ENCODE measurements around the gene ZNF256. TPM values are rescaled to one million over a fixed set of nuclear protein-coding genes. Genes with fewer than 3 reads are reported as not detected.

The ZNF256 gene
- total and polyA plus RNA-seq, 7 experiments from 2014 or later = 4.0 to 13.8 (median 9.0) TPM

GRCh38 chr19:57954996-57955395 lies 7.5 kb upstream of the ZNF256 start:
- Mint-ChIP-seq H3K4me1 (no peaks in the 10 kb centered on the region), H3K36me3 (peaks cover 2 to 43% (median 13%) of the 10 kb centered on the region in 5 donors), H3K27ac (no peak overlapping the region), H3K27me3 (peaks cover 0 to 14% (median 3%) of the 10 kb centered on the region in 5 donors), H3K4me3 (no peak overlapping the region), H3K9me3 (peaks cover 12 to 79% (median 43%) of the 10 kb centered on the region in 11 donors)
- ChIA-PET POLR2A (no interaction called here), CTCF (no interaction called here)
- Histone ChIP-seq H3K4me3 (ENCODE audit: low read length) (no peak overlapping the region), H3K36me3 (ENCODE audit: control insufficient read depth in 2 of 3, insufficient read depth in 3 of 3, low read length in 3 of 3) (no peaks in the 10 kb centered on the region), H3K9me3 (ENCODE audit: control insufficient read depth in 2 of 3, low read length in 3 of 3) (peaks cover 0 to 36% (median 0%) of the 10 kb centered on the region in 3 experiments), H3K4me1 (ENCODE audit: control insufficient read depth in 2 of 2, insufficient read depth in 2 of 2, low read length in 2 of 2) (no peaks in the 10 kb centered on the region), H3K27ac (ENCODE audit: low read depth, low read length) (no peak overlapping the region), H3K27me3 (ENCODE audit: control insufficient read depth in 2 of 2, insufficient read depth in 2 of 2, low read length in 2 of 2) (no peaks in the 10 kb centered on the region)
- ATAC-seq (no peak), DNase-seq (no peak)
- intact Hi-C loops (cut with micrococcal nuclease) = no loop called here

DNA sequence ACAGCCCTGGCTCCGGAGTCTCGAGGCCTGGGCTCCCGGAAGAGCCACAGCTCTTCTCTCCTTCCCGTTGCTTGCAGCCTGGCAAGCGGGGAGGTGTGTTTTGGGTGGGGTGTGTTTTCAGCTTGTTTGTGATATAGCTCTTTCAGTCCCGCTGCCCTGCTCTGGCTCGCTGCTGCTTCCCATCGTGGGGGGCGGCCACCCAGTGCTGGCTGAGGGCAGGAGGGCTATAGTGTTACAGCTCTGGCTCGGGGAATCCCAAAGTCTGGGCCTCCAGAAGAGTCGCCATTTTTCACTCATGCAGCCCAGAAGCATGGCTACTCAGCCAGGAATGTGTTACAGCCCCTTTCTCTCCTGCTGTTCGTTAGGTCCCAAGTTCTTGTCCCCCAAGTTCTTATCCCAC lies 2.2 kb upstream of the ZNF256 start:
- H3K36me3 ChIP-seq (ENCODE audit: control insufficient read depth in 2 of 3, insufficient read depth in 3 of 3, low read length in 3 of 3) = peaks cover 0 to 10% (median 0%) of the 10 kb centered on the region in 3 experiments
- ChIA-PET POLR2A (interaction anchor here (0.6 kb wide), 1 partner anchor 17 kb away, joined by 5 read pairs; no protein-coding TSS in a partner anchor), CTCF (no interaction called here)
- no peak overlapping the region for H3K4me3 ChIP-seq (ENCODE audit: low read length)
- Mint-ChIP-seq H3K4me1 (peaks cover 10 to 23% (median 21%) of the 10 kb centered on the region in 7 donors), H3K4me3 (peak overlapping the region in 1 of 10 donors; percentile 34), H3K36me3 (peaks cover 15 to 44% (median 21%) of the 10 kb centered on the region in 5 donors), H3K27me3 (peaks cover 0 to 12% (median 0%) of the 10 kb centered on the region in 5 donors), H3K9me3 (peaks cover 19 to 73% (median 40%) of the 10 kb centered on the region in 11 donors), H3K27ac (no peak overlapping the region)
- DNase-seq (no peak), ATAC-seq (no peak)
- intact Hi-C loops (cut with micrococcal nuclease) = loop anchor here in 1 of 2 donors (5.0 kb wide), 3 partner anchors 102 to 587 kb away; partner anchors contain the start of genes TRAPPC2B, ZNF547, ZNF587 and ZNF776
- peaks cover 0 to 35% (median 8%) of the 10 kb centered on the region in 3 experiments for H3K9me3 ChIP-seq (ENCODE audit: control insufficient read depth in 2 of 3, low read length in 3 of 3)
- no peaks in the 10 kb centered on the region for H3K27me3 ChIP-seq (ENCODE audit: control insufficient read depth in 2 of 2, insufficient read depth in 2 of 2, low read length in 2 of 2)
- H3K4me1 ChIP-seq (ENCODE audit: control insufficient read depth in 2 of 2, insufficient read depth in 2 of 2, low read length in 2 of 2) = peaks cover 6 to 9% of the 10 kb centered on the region in 2 donors
- no peak overlapping the region for H3K27ac ChIP-seq (ENCODE audit: low read depth, low read length)

DNA sequence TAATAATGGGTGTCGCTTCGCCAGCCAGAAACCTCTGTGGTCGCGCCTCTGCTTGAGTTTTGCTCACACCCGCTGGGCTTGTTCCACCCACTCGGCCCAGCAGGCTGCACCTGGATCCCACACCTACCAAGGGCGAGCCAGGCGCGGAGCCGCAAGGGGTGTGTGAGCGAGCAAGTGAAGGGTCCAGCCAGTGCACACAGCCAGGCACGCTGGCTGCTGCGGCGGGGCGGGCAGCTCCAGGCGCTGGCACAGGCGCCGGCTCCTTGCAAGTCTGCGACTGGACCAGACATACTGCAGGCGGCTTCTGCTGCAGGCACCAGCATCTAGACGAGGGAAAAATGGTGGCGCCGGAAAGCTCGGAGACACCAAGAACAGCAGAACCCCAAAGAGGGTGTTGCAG lies 1.8 kb upstream of the ZNF256 start:
- ChIA-PET POLR2A (interaction anchor here (0.6 kb wide), 1 partner anchor 17 kb away, joined by 5 read pairs; no protein-coding TSS in a partner anchor), CTCF (no interaction called here)
- Histone ChIP-seq H3K4me3 (ENCODE audit: low read length) (no peak overlapping the region), H3K27me3 (ENCODE audit: control insufficient read depth in 2 of 2, insufficient read depth in 2 of 2, low read length in 2 of 2) (no peaks in the 10 kb centered on the region), H3K36me3 (ENCODE audit: control insufficient read depth in 2 of 3, insufficient read depth in 3 of 3, low read length in 3 of 3) (peaks cover 0 to 13% (median under 1%) of the 10 kb centered on the region in 3 experiments), H3K27ac (ENCODE audit: low read depth, low read length) (no peak overlapping the region), H3K9me3 (ENCODE audit: control insufficient read depth in 2 of 3, low read length in 3 of 3) (peaks cover 0 to 36% (median 10%) of the 10 kb centered on the region in 3 experiments), H3K4me1 (ENCODE audit: control insufficient read depth in 2 of 2, insufficient read depth in 2 of 2, low read length in 2 of 2) (peaks cover 6 to 9% of the 10 kb centered on the region in 2 donors)
- Mint-ChIP-seq H3K27me3 (peaks cover 0 to 8% (median 0%) of the 10 kb centered on the region in 5 donors), H3K36me3 (peaks cover 19 to 44% (median 25%) of the 10 kb centered on the region in 5 donors), H3K27ac (no peak overlapping the region), H3K4me1 (peaks cover 10 to 23% (median 21%) of the 10 kb centered on the region in 7 donors), H3K4me3 (no peak overlapping the region), H3K9me3 (peaks cover 15 to 73% (median 37%) of the 10 kb centered on the region in 11 donors)
- DNase-seq = no peak
- intact Hi-C loops (cut with micrococcal nuclease) = loop anchor here in 1 of 2 donors (5.0 kb wide), 3 partner anchors 102 to 587 kb away; partner anchors contain the start of genes TRAPPC2B, ZNF547, ZNF587 and ZNF776
- ATAC-seq = no peak

- ChIA-PET POLR2A (no interaction called here), CTCF (no interaction called here)
- H3K27me3 ChIP-seq (ENCODE audit: control insufficient read depth in 2 of 2, insufficient read depth in 2 of 2, low read length in 2 of 2) = no peaks in the 10 kb centered on the region
- DNase-seq (peak in 2 of 9 donors; percentile 7 to 11), ATAC-seq (no peak)
- H3K4me3 ChIP-seq (ENCODE audit: low read length) = peak overlapping the region; percentile 71
- peak overlapping the region; percentile 80 for H3K27ac ChIP-seq (ENCODE audit: low read depth, low read length)
- H3K36me3 Mint-ChIP-seq = peaks cover 42 to 56% (median 47%) of the 10 kb centered on the region in 5 donors
- intact Hi-C loops (cut with micrococcal nuclease) = loop anchor here (1.0 to 5.0 kb wide), 14 partner anchors 12 to 707 kb away; partner anchors contain the start of genes ZNF417 (in 2 of the 2), ZNF606 (in 2 of the 2), TRAPPC2B (in 1 of the 2) and ZNF17 (in 1 of the 2)
- H3K36me3 ChIP-seq (ENCODE audit: control insufficient read depth in 2 of 3, insufficient read depth in 3 of 3, low read length in 3 of 3) = peaks cover 13 to 36% (median 19%) of the 10 kb centered on the region in 3 experiments
- H3K9me3 Mint-ChIP-seq = peaks cover 23 to 75% (median 50%) of the 10 kb centered on the region in 11 donors
- H3K4me1 Mint-ChIP-seq = peaks cover 10 to 28% (median 21%) of the 10 kb centered on the region in 7 donors
- peaks cover 0 to 4% (median 0%) of the 10 kb centered on the region in 5 donors for H3K27me3 Mint-ChIP-seq
- peak overlapping the region; percentile 89 to 97 (median 95) for H3K4me3 Mint-ChIP-seq
- H3K9me3 ChIP-seq (ENCODE audit: control insufficient read depth in 2 of 3, low read length in 3 of 3) = peaks cover 9 to 49% (median 31%) of the 10 kb centered on the region in 3 experiments
- peaks cover 6 to 9% of the 10 kb centered on the region in 2 donors for H3K4me1 ChIP-seq (ENCODE audit: control insufficient read depth in 2 of 2, insufficient read depth in 2 of 2, low read length in 2 of 2)
- peak overlapping the region in 8 of 9 donors; percentile 42 to 94 (median 86) for H3K27ac Mint-ChIP-seq
Measured at GRCh38 chr19:57947088-57947418, 453 bp downstream of the ZNF256 start.

DNA sequence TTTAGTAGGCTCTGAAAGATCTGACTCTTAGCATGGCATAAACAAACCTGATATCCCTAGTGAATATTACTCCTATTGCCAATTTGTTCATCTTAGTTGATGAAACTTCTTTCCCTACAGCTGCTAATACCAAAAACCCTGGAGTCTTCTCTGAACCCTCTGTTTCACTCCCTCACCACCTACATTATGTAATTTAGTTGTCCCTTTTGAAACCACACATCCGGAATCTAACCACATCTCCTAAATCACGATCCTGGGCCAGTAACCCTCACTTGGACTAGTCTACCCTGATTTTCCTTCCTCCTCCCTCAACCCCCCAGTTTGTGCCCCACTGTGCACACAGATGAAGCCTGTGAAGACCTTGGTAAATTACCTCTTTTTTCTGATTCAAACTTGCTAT lies 1.2 kb downstream of the ZNF256 start:
- H3K27ac Mint-ChIP-seq = peak overlapping the region in 6 of 9 donors; percentile 2 to 94 (median 52)
- Histone ChIP-seq H3K27me3 (ENCODE audit: control insufficient read depth in 2 of 2, insufficient read depth in 2 of 2, low read length in 2 of 2) (no peaks in the 10 kb centered on the region), H3K4me3 (ENCODE audit: low read length) (peak overlapping the region; percentile 71), H3K9me3 (ENCODE audit: control insufficient read depth in 2 of 3, low read length in 3 of 3) (peaks cover 10 to 57% (median 34%) of the 10 kb centered on the region in 3 experiments), H3K27ac (ENCODE audit: low read depth, low read length) (no peak overlapping the region), H3K36me3 (ENCODE audit: control insufficient read depth in 2 of 3, insufficient read depth in 3 of 3, low read length in 3 of 3) (peaks cover 14 to 43% (median 23%) of the 10 kb centered on the region in 3 experiments), H3K4me1 (ENCODE audit: control insufficient read depth in 2 of 2, insufficient read depth in 2 of 2, low read length in 2 of 2) (peaks cover 6 to 9% of the 10 kb centered on the region in 2 donors)
- CTCF ChIA-PET = no interaction called here
- ATAC-seq = no peak
- H3K4me3 Mint-ChIP-seq = peak overlapping the region; percentile 89 to 97 (median 95)
- H3K36me3 Mint-ChIP-seq = peaks cover 49 to 63% (median 52%) of the 10 kb centered on the region in 5 donors
- POLR2A ChIA-PET = interaction anchor here (1.3 kb wide), 1 partner anchor 30 kb away, joined by 7 read pairs; the partner anchor contains the start of gene ZNF417
- H3K9me3 Mint-ChIP-seq = peaks cover 26 to 75% (median 53%) of the 10 kb centered on the region in 11 donors
- H3K4me1 Mint-ChIP-seq = peaks cover 10 to 28% (median 21%) of the 10 kb centered on the region in 7 donors
- peaks cover 0 to 4% (median 0%) of the 10 kb centered on the region in 5 donors for H3K27me3 Mint-ChIP-seq
- DNase-seq = no peak
- intact Hi-C loops (cut with micrococcal nuclease) = loop anchor here (2.0 to 5.0 kb wide), 4 partner anchors 30 to 584 kb away; partner anchors contain the start of genes TRAPPC2B (in 1 of the 2), ZNF417 (in 1 of the 2), ZNF547 (in 1 of the 2) and ZNF587 (in 1 of the 2)

DNA sequence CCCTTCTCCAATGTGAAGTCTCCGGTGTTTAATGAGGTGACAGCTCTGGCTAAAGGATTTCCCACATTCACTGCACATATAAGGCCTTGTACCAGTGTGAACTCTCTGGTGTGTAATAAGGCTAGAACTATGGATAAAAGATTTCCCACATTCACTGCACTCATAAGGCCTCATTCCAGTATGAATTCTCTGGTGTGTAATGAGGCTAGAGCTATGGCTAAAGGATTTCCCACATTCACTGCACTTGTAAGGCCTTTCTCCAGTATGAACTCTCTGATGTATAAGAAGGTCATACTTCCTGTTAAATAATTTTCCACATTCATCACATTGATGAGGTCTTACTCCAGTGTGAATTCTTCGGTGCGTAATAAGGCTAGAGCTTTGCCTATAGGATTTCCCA lies 5.9 kb downstream of the ZNF256 start:
- Histone ChIP-seq H3K27me3 (ENCODE audit: control insufficient read depth in 2 of 2, insufficient read depth in 2 of 2, low read length in 2 of 2) (no peaks in the 10 kb centered on the region), H3K4me3 (ENCODE audit: low read length) (no peak overlapping the region), H3K36me3 (ENCODE audit: control insufficient read depth in 2 of 3, insufficient read depth in 3 of 3, low read length in 3 of 3) (peaks cover 14 to 64% (median 26%) of the 10 kb centered on the region in 3 experiments), H3K27ac (ENCODE audit: low read depth, low read length) (no peak overlapping the region), H3K4me1 (ENCODE audit: control insufficient read depth in 2 of 2, insufficient read depth in 2 of 2, low read length in 2 of 2) (peaks cover under 1 to 1% of the 10 kb centered on the region in 2 donors), H3K9me3 (ENCODE audit: control insufficient read depth in 2 of 3, low read length in 3 of 3) (peaks cover 10 to 82% (median 34%) of the 10 kb centered on the region in 3 experiments)
- ATAC-seq (no peak), DNase-seq (no peak)
- H3K27me3 Mint-ChIP-seq = no peaks in the 10 kb centered on the region
- CTCF ChIA-PET = no interaction called here
- peaks cover 51 to 88% (median 83%) of the 10 kb centered on the region in 5 donors for H3K36me3 Mint-ChIP-seq
- H3K9me3 Mint-ChIP-seq = peaks cover 28 to 99% (median 74%) of the 10 kb centered on the region in 11 donors
- H3K27ac Mint-ChIP-seq = no peak overlapping the region
- POLR2A ChIA-PET = no interaction called here
- H3K4me3 Mint-ChIP-seq = no peak overlapping the region
- intact Hi-C loops (cut with micrococcal nuclease) = no loop called here
- peaks cover 7 to 18% (median 12%) of the 10 kb centered on the region in 7 donors for H3K4me1 Mint-ChIP-seq

Data from naive thymus-derived CD4-positive, alpha-beta T cell (primary cell).